ENCODE measurements around the gene BMP4.

Gene BMP4

DNA sequence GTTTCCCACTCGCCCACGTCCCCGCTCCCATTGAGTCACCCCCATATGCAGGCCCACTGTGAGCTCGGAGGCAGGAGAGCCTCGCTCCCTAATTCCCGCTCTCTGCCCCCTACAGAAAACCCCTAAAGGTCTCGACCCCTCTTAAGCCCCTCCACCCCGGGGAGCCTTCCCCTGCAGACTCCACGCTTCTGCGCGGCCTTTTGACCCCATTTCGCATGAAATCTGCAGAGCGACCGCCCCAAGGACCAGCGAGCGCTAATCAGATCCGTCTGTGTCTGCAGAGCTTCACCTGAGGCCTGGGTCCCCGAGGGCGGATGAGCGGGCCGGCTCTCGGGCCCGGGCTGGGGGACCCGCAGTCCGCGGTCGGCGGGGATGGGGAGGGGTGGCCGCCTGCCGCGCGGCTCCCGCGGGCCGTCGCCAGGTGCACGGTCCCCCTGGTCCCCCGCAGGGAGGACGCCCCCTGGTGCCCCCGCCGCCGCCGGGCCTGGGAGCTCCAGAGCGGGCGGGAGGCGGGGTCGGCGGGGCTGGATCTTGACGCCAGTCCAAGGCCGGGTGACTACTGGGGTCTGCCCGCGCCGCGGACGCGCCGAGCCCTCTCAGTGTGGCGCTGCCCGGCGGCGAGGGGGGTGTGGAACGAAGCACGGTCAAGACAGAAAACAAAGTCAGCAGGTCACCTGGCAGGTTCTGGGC is 10.1 kb downstream of the BMP4 start:
- no peak for DNase-seq (ENCODE audit: low read depth in 2 of 2)

GRCh38 chr14:53946071-53946403 is 10.6 kb downstream of the BMP4 start:
- DNase-seq (ENCODE audit: low read depth in 2 of 2): no peak

GRCh38 chr14:53943751-53944083 is 12.9 kb downstream of the BMP4 start:
- no peak for DNase-seq (ENCODE audit: low read depth in 2 of 2)

GRCh38 chr14:53942970-53943750 is 13.5 kb downstream of the BMP4 start:
- no peak for DNase-seq (ENCODE audit: low read depth in 2 of 2)

- no peak for DNase-seq (ENCODE audit: low read depth in 2 of 2)
Observed at GRCh38 chr14:53938136-53938837, 18.3 kb downstream of the BMP4 start.

GRCh38 chr14:53934778-53935414 is 21.7 kb downstream of the BMP4 start:
- no peak for DNase-seq (ENCODE audit: low read depth in 2 of 2)

- no peak for DNase-seq (ENCODE audit: low read depth in 2 of 2)
Observed at GRCh38 chr14:53932966-53933365, 23.7 kb downstream of the BMP4 start.

DNA sequence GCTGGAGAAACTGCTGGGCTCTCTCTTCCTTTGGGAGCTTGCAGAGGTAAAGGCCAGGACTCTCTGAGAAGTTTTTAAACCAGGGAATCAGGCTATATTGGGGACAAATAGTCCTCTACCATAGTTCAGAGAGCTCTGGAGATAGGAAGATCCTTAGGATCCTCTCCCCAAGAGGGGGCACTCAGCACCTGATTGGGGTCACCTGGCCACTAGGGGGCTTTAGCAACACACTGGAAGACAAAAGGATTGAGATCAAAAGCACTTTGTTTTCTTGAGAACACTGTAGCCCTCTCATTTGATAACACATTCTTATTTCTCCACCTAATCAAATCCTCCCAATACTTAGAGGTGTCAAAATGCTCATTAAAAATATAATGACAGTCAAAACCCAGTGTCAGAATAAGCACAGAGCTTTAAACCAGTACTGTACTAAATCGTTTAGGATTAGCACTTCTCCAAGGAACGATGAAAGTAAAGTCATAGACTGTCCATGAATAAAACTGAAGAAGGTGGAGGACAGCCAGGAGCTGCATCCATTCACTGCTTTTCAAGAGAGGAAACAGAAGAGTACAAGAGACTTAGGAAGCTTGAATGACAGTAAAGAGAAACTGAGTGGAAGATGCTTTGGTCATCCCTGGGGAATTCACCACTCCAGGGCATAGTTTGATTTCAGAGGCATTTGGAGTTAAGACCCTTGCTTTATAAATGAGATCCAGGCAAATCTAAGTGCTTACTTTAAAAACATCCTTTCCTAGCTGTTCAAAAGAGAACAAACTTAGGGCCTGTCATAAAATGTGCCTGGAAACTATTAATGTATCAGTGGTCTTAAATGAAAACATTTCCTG is 26.5 kb downstream of the BMP4 start:
- no peak for DNase-seq (ENCODE audit: low read depth in 2 of 2)

DNA sequence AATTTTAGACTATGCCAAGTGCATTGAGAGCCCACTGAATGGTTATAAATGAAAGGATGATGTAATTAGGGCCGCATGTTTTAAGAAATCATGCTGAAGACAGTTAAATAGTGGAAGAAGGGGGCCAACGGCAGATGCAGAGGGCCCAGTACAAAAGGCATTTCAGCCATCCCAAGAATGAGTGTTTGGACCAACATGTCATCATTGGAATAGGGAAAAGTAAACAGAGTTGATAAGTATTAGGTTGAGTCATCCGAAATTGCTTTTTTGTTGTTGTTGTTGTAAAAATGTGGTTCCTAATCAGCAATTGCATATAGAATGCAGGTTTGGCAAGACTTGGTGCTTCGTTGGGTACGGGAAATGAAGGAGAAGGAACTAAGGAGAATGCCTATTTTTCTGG is 29.5 kb downstream of the BMP4 start:
- no peak for DNase-seq (ENCODE audit: low read depth in 2 of 2)

DNA sequence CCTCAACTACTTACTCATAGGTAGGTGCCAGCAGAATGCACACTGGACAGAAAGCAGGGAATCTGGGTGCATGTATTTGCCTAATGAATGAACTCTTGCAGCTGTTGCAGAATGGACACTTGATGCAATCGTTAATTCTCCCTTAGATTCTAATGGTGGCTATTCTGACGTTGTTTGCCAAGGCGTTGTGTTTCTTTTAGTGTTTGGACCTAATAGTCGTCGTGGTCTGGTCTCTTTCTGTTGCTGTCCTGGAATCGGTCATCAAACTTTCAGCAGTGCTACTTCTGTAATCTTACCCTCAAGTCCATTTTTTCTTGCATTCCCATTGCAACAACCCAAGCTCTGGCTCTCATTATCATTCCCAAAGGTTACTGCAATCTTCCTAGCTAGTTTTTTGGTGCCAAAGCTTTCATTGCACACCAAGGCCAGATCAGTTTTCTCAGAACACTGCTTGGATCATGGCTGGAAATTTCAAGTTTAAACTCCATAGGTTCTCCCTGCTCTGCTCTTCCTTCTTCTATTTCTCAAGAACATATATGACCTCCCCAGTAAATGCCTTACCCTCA is 31.3 kb downstream of the BMP4 start:
- no peak for DNase-seq (ENCODE audit: low read depth in 2 of 2)

DNA sequence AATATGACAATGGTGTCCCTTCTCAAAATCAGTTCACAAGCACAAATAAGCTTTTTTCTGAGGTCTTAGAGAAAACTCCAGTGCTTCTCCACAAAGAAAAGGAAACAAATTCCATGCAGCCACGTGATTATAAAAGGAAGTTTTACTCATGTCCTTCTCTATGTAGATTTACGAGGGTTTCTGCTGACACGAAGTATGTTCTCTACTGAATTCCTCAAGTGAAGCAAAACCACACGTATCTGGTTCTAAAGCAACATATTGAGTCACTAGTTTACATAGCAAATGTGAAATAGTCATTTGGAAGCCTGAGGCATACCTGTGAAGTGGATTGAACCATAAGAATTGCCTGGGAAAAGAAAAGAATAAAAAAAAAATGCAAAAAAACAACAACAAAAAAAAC is 31.9 kb downstream of the BMP4 start:
- DNase-seq (ENCODE audit: low read depth in 2 of 2): no peak

DNA sequence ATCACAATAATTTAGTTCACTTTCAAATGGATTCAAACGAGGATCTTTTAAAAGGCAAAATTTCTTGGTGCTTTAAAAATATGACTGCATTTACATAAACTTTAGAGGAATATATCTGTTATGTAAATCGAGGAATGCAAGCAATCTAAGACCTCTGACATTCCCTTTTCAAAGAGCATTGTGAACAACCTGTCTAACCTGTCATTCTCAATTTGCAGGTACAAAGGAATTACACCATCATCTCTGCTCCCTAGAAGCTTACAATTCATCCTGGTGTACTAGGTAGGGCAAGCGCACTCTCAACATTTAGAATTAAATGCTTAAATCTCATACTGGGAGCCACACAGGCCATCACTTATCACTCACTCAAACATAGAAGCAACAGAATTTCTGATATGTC is 35.6 kb downstream of the BMP4 start:
- no peak for DNase-seq (ENCODE audit: low read depth in 2 of 2)

DNA sequence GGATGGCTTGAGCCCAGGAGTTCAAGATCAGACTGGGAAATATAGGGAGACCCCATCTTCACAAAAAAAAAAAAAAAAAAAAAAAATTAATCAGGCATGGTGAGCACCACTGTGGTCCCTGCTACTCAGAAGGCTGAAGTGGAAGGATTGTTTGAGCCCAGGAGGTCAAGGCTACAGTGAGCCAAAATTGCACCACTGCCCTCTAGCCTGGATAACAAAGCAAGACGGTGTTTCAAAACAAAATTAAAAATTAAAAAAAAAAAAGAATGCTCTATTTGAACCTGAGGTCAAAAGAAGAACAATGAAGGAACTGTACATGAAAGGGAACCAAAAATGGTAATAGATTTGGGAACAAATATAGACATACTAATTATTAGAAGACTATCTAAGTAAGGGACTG is 40.4 kb downstream of the BMP4 start:
- DNase-seq (ENCODE audit: low read depth in 2 of 2): no peak

GRCh38 chr14:53915364-53916014 is 41.1 kb downstream of the BMP4 start:
- DNase-seq (ENCODE audit: low read depth in 2 of 2): no peak

DNA sequence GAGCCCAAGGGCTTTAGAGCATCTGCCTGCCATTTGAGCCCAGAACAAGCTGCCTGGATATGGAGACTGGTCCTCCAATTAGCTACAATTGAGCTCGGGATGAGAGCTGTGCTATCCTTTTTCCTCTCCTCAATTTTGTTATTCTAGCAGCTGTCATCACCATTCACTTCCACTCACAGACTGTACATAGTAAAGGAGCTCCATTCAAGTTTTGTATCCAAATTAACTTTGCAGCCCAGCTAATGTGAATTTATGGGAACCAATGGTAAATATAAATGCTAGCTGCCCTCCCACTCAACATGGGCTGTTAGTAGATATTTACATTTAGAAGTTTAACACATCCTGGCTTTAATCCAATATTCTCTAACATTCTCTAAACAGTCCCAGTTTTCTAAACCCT is 44.6 kb downstream of the BMP4 start:
- DNase-seq (ENCODE audit: low read depth in 2 of 2): no peak

DNA sequence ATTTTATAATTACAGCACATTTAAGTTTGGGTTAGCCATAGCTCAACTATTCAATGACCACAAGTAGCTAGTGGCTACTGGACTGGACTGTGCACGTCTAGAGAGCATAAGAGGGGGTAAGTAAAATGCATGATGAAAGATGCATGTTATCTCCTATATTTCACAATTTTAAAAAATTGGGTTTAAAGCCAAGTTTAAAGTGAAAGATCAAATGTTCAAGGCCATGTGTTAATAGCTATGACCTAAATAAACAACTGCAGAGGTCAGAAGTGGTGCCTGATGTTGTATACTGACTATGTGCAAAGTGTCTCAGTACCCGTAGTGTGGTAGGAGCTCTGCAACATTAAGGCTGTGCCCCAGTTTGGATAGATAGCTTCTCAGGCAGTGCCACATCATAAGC is 48.2 kb downstream of the BMP4 start:
- no peak for DNase-seq (ENCODE audit: low read depth in 2 of 2)

DNA sequence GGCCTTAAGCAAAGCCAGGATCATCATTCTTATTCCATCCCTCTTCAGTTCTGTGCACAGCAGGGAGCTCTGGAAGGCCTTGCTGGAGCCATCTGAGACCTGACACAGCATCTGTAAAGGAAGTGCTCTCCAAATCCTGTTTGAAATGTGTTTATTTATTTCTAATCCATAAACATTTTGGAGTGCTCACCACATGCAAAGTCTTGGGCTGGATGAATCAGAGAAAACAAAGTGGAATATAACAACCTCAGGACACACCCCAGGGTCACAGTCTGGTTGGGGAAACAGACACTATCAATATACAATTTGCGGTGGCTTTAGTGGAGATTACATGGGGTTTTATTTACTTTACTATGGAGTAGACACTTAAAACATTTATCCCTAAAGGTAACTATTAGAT is 54.3 kb downstream of the BMP4 start:
- no peak for DNase-seq (ENCODE audit: low read depth in 2 of 2)

GRCh38 chr14:53900499-53900898 is 56.1 kb downstream of the BMP4 start:
- no peak for DNase-seq (ENCODE audit: low read depth in 2 of 2)
